Esophagus squamous epithelium (tissue), 5 donors: ENCODE results near the gene TEX44. TPM values are rescaled to one million over a fixed set of nuclear protein-coding genes. Genes with fewer than 3 reads are reported as not detected.
A peak's percentile ranks its signal among the peaks of the same experiment; 100 is the strongest.

Source experiments
- DNase-seq: peaks from one replicate; lab custom pipeline; 2025; lab: John Stamatoyannopoulos, UW
- H3K27ac ChIP-seq, 4 donors: fragments of 200-600 bp; sonication (generic); one replicate each; pipeline ENCODE4 v1.5.1; 2016 to 2019; ENCODE audit warnings: mild to moderate bottlenecking in 1 of 4
- H3K27me3 ChIP-seq, 4 donors: fragments of 200-600 bp; sonication (generic); 1 replicate in 3 of 4; 2 replicates in 1 of 4; pipeline versions ENCODE4 v1.5.1 to v1.6.0; 2017 to 2021; ENCODE audit warnings: antibody characterized with exemption in 1 of 4
- H3K36me3 ChIP-seq, 3 donors: fragments of 200-600 bp; sonication (generic); one replicate each; pipeline ENCODE4 v1.5.1; 2016 to 2019
- H3K4me1 ChIP-seq, 3 donors: fragments of 200-600 bp; sonication (generic); one replicate each; pipeline ENCODE4 v1.5.1; 2017 to 2019
- H3K4me3 ChIP-seq, 4 donors: fragments of 200-600 bp; sonication (generic); 1 replicate in 3 of 4; 2 replicates in 1 of 4; pipeline ENCODE4 v1.5.1; 2016 to 2019; ENCODE audit warnings: mild to moderate bottlenecking in 2 of 4, moderate library complexity in 1 of 4
- H3K9me3 ChIP-seq, 3 donors: fragments of 200-600 bp; sonication (generic); one replicate each; pipeline ENCODE4 v1.5.1; 2016 to 2019
- CTCF ChIP-seq, 6 experiments: fragments of 450-650 bp in 4 of 6; fragments of 200-600 bp in 2 of 6; sonication (generic) in 2 of 6; IDR thresholded peaks; one replicate each; pipeline ENCODE4 v1.5.1; 2016 to 2019; ENCODE audit warnings: antibody characterized with exemption in 6 of 6, mild to moderate bottlenecking in 4 of 6, moderate library complexity in 4 of 6
- POLR2A ChIP-seq, 4 donors: fragments of 450-650 bp; IDR thresholded peaks; one replicate each; pipeline ENCODE4 v1.6.1; 2017; ENCODE audit warnings: antibody characterized with exemption in 4 of 4, mild to moderate bottlenecking in 4 of 4, moderate library complexity in 3 of 4
- WGBS, 2 donors: methylation state at CpG; one replicate each; pipeline ENCODE4 v1.1.5; 2018; 5-methylcytosine and 5-hydroxymethylcytosine counted together
- intact Hi-C: fragments of 100-400 bp; cut with DNase I; formaldehyde crosslinking; loops from one replicate; pipeline ENCODE4 v1.15.0; 2022
- total RNA-seq, 4 donors: library from RNA; depleted of rRNA; stranded (reverse); fragments of >200 nt; gene quantifications; one replicate each; pipeline ENCODE4 v1.1.0, GENCODE V29; 2016
- donor health status: DM: yes; HTN: yes; CAD: no.

The TEX44 gene
- total RNA-seq, 4 donors from 2014 or later: not detected

- Histone ChIP-seq H3K27me3 (no peaks in the 10 kb centered on the region), H3K27ac (no peak overlapping the region), H3K9me3 (no peaks in the 10 kb centered on the region), H3K36me3 (no peaks in the 10 kb centered on the region), H3K4me1 (peaks cover 5 to 37% (median 10%) of the 10 kb centered on the region in 3 donors), H3K4me3 (no peak overlapping the region)
- TF ChIP-seq POLR2A (IDR thresholded peaks at IDR 0.05) (no peak), CTCF (IDR thresholded peaks at IDR 0.05) (no peak)
- 80% methylated on average over 2 of the region's 16 CpGs; no CpG with 5 or more reads in 1 of the 2 donors for whole genome bisulfite sequencing, 2 donors
- no peak for DNase-seq
- intact Hi-C loops: no loop called here
Observed at GRCh38 chr2:231593666-231594065, 1.0 kb downstream of the TEX44 start.

DNA sequence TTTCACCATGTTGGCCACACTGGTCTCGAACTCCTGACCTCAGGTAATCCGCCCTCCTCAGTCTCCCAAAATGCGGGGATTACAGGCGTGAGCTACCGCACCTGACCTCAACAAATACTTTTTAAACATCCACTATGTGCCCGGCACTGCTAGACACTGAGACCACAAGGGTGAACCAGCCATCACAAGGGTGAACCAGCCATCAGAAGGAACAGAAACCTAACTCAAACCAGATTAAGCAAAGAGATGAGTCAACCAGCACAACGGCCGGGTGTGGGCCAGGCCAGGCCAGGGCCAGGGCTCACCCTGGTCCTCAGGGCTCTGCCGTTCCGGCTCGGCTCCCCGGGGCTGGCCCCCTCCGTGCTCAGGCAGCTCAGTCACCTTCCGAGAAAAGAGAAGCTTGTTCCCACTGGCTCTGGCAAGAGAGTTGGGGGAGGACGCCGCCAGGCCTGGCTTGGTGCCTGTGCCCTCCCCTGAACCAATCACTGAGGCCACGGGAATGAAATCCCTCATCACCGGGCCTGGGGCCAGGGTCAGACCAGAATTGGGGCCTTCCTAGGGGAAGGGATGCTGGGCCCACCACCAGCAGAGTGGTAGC is 4.4 kb downstream of the TEX44 start:
- H3K4me3 ChIP-seq: no peak overlapping the region
- no peak for DNase-seq
- intact Hi-C loops: no loop called here
- H3K9me3 ChIP-seq: no peaks in the 10 kb centered on the region
- H3K4me1 ChIP-seq: peaks cover 13 to 45% (median 15%) of the 10 kb centered on the region in 3 donors
- peak overlapping the region; percentile 57 to 86 (median 76) for H3K27ac ChIP-seq
- no peaks in the 10 kb centered on the region for H3K36me3 ChIP-seq
- WGBS, 2 donors: 15 to 53% methylated on average over 3 to 4 of the region's 18 CpGs
- H3K27me3 ChIP-seq: no peaks in the 10 kb centered on the region
- TF ChIP-seq CTCF (IDR thresholded peaks at IDR 0.05): no peak
- TF ChIP-seq POLR2A (IDR thresholded peaks at IDR 0.05): no peak

DNA sequence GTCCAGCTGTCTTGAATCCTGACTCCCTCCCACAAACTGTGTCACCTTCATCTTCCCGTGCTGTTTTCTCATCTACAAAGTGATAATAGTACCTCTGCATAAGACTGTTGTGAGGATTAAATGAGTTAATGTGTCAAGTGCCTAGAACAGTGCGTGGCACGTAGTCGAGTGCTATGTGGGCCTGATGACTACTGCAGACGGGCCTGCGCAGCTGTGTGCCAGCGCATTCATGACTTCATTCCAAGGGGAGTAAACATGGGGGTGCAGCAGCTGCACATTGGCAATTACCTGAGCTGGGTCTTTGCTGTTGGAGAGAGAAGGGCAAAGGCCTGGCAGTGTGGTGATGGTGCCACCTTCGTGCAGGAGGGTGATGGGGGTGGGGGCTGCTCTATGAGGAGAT is 5.0 kb downstream of the TEX44 start:
- H3K4me3 ChIP-seq: no peak overlapping the region
- intact Hi-C loops: no loop called here
- H3K9me3 ChIP-seq: no peaks in the 10 kb centered on the region
- DNase-seq: no peak
- H3K36me3 ChIP-seq: no peaks in the 10 kb centered on the region
- TF ChIP-seq POLR2A (IDR thresholded peaks at IDR 0.05) (no peak), CTCF (IDR thresholded peaks at IDR 0.05) (no peak)
- no peaks in the 10 kb centered on the region for H3K27me3 ChIP-seq
- H3K4me1 ChIP-seq: peaks cover 13 to 51% (median 15%) of the 10 kb centered on the region in 3 donors
- peak overlapping the region; percentile 57 to 86 (median 76) for H3K27ac ChIP-seq
- WGBS, 2 donors: 63 to 64% methylated on average over 2 to 3 of the region's 8 CpGs

GRCh38 chr2:231600619-231601355 is 8.1 kb downstream of the TEX44 start:
- Histone ChIP-seq H3K4me3 (no peak overlapping the region), H3K36me3 (no peaks in the 10 kb centered on the region), H3K9me3 (no peaks in the 10 kb centered on the region), H3K27me3 (no peaks in the 10 kb centered on the region), H3K27ac (peak overlapping the region; percentile 41 to 97 (median 64)), H3K4me1 (peaks cover 34 to 77% (median 37%) of the 10 kb centered on the region in 3 donors)
- WGBS, 2 donors: 23 to 56% methylated on average over 4 to 5 of the region's 11 CpGs
- TF ChIP-seq CTCF (IDR thresholded peaks at IDR 0.05) (no peak), POLR2A (IDR thresholded peaks at IDR 0.05) (no peak)
- DNase-seq: no peak
- intact Hi-C loops: loop anchor here (5.0 kb wide), 1 partner anchor 33 kb away; no protein-coding TSS in a partner anchor
